TTC549 (cell line): Measurements from ENCODE around the gene ZNF423.

Experiments
- FAIRE-seq: peaks from 2 replicates; lab custom pipeline; 2012; peaks lifted over from hg19 to GRCh38; lab: Jason Lieb, UNC

The ZNF423 gene

GRCh38 chr16:49639739-49640431 is 216.0 kb downstream of the ZNF423 start:
- FAIRE-seq, result no peak

- FAIRE-seq, result no peak
These were observed 217.0 kb downstream of the ZNF423 start for GRCh38 chr16:49638673-49639610.

- no peak for FAIRE-seq
These were observed 217.8 kb downstream of the ZNF423 start for GRCh38 chr16:49637933-49638672.

GRCh38 chr16:49637511-49637910 is 218.4 kb downstream of the ZNF423 start:
- no peak for FAIRE-seq

GRCh38 chr16:49636608-49637007 is 219.3 kb downstream of the ZNF423 start:
- no peak for FAIRE-seq

GRCh38 chr16:49635591-49636581 is 220.0 kb downstream of the ZNF423 start:
- no peak for FAIRE-seq

GRCh38 chr16:49635009-49635350 is 220.9 kb downstream of the ZNF423 start:
- no peak for FAIRE-seq

- FAIRE-seq, result no peak
These were observed 221.5 kb downstream of the ZNF423 start for GRCh38 chr16:49634235-49635008.

- FAIRE-seq, result no peak
These were observed 223.1 kb downstream of the ZNF423 start for GRCh38 chr16:49632795-49633184.

GRCh38 chr16:49632086-49632794 is 223.7 kb downstream of the ZNF423 start:
- FAIRE-seq, result no peak

- no peak for FAIRE-seq
These were observed 224.5 kb downstream of the ZNF423 start for GRCh38 chr16:49631187-49632041.

GRCh38 chr16:49630783-49631182 is 225.1 kb downstream of the ZNF423 start:
- no peak for FAIRE-seq

- FAIRE-seq, result no peak
These were observed 226.1 kb downstream of the ZNF423 start for GRCh38 chr16:49629851-49630250.

- FAIRE-seq, result no peak
These were observed 227.8 kb downstream of the ZNF423 start for GRCh38 chr16:49628148-49628547.

GRCh38 chr16:49625311-49626065 is 230.4 kb downstream of the ZNF423 start:
- FAIRE-seq, result no peak

GRCh38 chr16:49623501-49624266 is 232.2 kb downstream of the ZNF423 start:
- FAIRE-seq, result no peak
